MV-4-11 (cell line): ENCODE measurements around the gene VEZF1.

Experiments used
- DNase-seq: peaks from one replicate; lab custom pipeline; 2025; lab: John Stamatoyannopoulos, UW

The VEZF1 gene

DNA sequence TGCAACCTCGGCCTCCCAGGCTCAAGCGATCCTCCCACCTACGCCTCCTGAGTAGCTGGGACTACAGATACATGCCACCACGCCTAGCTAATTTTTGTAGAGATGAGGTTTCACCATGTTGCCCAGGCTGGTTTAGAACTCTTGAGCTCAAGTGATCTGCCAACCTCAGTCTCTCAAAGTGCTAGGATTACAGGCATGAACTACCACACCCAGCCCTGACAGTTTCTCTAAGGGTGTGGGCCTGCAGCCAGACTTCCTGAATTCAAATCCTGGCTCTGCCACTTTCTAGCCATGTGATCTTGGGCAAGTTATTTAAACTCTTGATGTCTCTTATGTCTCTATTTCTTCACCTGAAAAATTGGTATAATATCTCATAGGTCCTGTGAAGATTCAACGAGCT, 38.4 kb downstream of the VEZF1 start:
- peak; percentile 48 for DNase-seq

DNA sequence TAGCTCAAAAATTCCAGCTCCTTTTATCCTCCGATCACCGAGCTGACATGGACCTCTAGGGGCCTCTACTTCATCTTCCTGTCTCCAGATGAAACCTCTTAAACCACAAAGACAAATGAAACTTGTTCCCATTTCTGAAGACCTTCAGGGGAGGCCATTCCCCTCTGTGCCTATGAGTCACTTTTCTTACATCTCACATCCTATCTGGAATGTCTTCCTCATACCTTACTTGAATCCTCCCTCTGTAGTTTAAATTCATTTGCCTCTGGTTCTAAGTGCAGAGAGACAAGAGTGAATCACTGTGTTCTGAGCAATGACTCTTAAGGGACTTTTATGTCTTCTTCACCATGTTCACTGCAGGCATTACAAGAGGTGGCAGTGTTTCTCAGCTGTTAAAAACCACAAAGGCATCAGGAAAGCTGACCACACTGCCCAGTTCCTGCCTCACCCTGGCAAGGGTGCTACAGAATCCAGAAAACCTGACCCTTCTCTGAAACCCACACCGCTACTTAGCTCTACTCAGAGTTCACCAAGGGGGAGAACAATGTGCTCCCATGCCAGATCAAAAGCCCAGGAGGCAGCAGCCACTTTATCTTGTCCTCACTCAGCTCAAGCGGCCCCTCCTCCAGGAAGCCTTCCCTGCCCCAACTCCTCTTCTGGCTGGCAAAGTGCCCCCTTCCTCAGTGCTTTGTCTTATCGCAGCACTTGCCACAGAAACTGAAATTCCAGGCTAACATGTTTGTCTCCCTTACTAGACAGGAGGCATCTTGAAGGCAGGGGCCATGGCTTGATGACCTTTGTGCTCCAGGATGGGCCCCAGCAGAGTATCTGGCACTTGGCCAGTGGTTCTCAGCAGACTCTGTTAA, 39.3 kb downstream of the VEZF1 start:
- peak; percentile 74 for DNase-seq

DNA sequence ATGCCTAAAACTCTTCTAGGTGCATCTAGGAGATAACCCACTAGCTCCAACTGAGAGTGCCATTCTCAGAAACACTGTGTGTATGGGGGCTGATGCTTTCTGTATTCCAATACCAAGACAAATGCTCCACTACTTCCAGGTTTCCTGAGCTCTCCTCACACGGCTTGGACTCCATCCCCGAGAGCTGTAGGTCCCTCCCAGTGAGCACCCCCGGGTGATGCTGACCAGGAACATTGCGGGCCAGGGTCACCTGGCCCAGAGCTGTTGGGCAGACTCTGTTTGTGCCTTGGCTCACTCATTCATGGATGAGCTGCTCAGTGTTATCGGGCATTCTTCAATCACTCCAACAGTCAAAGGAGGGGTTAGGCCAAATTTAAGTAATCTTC, 39.9 kb downstream of the VEZF1 start:
- DNase-seq, result no peak

DNA sequence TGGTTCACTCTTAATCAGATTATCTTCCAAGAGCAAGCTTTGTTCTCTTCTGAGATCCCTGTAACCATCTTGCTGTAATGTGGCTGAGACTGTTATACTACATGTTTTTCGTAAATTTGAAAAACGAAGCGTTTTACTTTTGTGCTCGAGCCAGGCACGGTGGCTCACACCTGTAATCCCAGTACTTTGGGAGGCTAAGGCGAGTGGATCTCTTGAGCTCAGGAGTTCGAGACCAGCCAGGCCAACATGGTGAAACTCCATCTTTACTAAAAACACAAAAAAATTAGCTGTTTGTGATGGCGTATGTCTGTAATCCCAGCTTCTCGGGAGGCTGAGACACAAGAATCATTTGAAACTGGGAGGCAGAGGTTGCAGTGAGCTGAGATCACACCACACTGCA, 40.7 kb downstream of the VEZF1 start:
- DNase-seq, result no peak

DNA sequence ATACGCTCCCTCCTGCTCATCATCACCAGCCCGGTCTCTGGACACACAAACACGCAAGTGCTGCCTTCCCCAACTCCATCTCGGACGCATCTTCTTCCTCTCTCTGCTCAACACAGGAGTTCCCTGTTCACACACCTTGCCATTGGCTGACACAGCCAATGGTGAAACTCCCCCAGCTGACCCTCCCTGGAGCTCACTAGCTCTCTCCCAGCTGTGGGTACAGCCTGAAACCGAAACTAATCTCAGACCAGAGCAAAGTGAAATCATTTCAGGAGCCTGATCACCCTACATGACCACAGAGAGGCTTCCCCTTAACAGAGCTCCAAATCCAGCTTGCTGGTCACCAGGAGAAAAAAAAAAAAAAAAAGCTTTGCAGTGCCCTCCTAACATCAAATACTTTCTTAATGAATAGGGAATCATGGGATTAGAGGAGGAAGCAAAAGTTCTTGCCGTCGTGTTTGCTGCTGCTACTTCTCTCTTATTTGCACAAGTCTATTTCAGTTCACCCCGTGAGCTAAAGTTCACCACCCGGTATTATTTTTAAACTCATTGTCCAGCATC, 41.2 kb downstream of the VEZF1 start:
- DNase-seq, result peak; percentile 89

DNA sequence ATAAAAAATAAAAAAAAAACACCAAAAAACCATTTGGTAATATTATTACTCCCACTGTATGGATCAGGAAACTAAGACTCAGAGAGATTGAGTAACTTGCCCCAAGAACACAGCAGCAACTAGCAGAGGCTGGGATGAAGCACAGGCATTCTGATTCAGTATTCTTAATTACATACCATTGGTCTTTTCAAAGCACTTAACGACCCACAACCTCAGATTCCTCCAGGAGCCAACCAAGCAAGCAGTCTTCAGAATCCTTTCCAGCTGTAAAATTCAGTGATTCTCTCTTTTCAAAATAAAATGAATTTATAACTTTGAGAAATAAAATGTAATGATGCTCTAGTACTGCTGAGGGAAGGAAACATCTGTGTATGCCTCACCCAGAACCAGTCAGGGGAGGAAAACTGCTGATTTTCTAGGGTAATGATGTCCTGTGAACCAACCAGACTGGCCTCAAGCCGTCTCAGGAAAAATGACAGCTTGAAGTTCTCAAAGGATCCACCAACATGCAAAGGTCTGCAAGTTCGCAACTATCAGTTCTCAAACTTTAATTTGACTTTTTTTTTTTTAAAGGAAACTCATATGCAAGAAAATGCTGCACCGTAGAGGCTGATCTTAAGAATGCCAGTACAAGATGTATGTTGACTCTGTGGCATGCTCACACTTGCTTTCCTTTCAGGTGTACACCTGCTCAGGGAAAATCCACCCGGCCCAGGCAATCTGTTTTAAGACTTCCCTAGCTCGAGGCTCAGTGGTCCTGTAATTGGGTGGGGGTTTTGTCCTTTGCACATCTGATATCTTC, 41.9 kb downstream of the VEZF1 start:
- no peak for DNase-seq

DNA sequence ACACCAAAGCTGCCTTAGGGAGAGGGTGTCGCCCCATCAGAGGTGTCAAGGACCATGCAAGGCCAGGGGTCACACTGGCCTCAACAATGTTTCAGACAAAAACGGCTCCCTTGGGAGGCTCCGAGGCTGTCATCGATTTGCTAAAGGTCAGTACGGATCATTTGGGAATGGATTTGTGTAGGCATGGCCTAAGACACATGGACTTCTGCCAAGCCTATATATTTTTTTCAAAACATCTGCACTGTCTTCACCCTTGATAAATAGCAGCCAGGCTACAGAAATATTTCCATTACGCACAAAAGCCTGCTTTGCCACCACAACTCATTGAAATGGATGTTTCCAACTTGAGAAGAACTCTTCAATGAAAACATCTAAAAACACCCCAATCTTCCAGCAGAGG, 43.1 kb downstream of the VEZF1 start:
- no peak for DNase-seq

DNA sequence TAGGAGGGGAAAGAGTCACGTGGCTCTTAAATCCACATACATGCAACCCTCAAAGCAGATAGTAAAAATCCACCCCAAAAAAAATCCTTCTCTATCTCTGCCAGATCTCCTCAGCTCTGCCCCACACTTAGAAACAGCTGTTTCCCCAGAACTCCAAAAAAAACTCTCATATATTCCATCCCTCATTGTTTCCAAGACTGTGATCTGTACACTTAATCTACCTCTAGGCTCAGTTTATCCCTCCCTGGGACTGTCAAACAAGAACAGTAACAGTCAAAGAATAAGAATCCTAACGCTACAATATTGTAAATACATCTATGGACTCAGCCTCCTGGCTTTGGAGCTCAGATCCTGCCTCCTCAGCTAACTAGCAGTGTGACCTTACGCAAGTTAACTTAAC, 44.4 kb downstream of the VEZF1 start:
- DNase-seq, result no peak

DNA sequence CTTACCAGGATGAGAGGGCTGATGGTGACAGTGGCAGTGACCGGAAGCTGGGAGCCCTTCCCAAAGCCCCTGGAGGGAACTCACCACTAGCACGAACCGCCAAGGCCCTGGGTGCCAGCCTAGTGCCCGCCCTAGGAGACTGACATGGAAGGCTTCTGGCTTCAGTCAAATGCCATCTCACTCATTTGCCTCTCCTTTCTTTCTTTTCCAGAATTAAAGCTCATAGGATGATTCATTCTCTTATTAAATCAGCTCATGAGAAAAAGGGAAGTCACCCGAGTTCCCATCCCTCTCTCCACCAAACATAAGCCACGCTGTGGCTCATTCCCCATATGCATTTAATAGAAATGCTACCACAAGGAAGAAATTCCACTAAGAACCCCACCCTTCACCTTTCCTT, 44.9 kb downstream of the VEZF1 start:
- DNase-seq, result peak; percentile 71

DNA sequence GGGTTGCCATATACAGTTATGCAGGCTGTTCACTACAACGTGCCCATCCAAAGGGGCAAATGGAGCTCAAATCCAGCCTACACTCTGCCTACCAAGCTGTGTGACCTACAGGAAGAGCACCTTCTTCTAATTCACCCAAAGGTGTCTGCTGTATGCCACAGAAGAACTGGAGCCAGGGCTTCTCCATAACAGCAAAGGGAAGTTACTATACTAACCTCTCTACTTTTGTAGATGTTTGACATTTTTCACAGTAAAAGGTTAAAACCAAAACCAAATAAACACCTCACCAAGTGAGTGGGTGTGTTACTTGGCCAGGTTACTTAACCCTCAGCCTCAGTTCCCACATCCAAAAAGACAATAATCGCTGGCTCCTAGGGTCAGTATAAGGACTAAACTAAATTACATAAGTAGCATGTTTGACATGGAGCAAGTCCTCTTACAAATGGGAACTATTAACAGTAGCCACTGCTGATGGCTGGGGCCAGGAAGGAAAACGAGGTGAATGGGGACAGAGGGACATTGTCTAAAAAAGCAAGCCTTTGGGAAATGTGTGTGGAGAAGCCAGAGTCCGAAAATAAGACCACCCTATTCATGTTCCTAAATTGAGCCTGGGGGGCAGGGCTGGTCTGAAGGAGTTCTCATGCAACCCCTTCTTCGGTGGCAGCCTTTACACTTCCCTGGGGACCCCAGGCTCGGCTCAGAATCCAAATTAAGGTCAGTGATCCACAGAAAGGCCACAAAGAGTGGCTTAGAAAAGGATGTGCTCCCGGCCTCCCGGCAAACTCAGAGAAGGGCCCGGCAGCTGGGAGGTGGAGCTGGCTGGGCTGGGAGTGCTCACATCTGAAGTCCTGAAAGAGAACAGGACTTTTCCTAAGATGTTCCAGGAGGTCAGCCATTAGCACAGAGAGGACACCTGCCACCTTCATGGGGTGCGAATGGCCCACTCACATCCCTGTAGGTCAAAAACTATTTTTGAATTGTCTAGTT, 46.4 kb downstream of the VEZF1 start:
- DNase-seq, result no peak

DNA sequence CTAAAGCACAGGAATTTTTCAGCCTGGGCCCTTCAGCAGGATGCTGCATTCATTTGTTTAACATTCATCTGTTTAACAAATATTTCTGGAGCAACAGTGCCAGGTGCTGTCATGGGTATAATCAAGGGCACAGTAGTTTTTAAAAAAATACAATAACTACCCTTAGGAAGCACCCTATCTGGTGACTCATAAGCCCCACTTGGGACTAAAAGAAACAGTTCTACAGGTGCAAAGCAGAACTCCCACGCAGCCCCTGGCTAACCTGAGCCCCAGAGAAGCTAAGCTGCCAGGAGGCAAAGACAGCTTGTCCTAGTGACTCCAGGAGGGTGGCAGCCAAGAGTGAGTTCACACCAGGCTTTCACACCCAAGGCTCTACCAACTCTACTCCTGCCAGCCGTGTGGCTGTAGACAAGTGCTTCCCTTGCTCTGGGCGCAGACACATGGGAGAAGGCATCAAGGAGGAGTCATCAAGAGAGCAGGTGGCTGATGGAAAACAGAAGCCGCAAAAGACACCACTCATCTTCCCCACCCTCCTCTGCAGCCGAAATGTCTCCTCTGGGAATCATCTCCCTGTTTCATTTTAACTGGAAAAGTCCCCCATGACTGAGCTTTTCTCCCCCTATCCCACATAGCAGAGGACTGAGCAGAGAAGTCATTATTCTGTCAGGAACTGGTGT, 47.3 kb downstream of the VEZF1 start:
- DNase-seq, result no peak

DNA sequence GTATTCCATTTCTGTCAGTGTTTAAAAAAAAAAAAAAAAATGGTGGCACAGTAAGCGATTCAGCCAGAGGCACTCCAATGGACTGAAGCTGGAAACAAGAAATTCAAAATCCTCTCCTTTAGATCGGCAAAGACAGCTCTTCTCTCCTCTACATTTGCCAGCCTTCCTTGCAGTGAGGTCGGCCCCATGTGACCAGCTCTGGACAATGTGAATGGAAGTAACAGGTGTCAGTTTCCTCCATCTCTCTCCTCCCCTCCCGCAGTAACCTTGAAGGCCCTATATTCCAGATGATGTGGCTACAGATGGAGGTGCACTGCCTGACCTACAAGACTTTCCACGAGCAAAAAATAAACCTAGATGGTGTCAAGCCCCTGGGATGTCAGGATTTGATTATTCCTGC, 47.8 kb downstream of the VEZF1 start:
- DNase-seq, result no peak

DNA sequence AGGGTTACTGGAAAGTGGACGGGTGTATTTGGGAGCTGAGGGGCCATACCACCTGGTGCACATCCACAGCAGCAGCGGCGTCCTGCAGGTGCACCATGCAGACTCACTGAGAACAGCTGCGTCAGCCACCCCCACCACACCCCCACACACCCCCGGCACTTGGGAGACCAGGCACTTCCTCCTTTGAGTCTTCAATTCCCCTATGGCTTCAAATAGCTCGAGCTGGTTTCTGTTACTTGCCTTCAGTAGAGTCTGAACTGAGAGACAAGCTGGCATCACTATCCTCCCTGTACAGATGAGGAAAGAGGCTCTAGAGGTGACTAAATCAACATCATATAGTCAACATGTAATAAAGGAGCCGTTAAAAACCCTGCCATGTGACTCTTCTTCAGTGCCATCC, 48.3 kb downstream of the VEZF1 start:
- DNase-seq, result peak; percentile 93

DNA sequence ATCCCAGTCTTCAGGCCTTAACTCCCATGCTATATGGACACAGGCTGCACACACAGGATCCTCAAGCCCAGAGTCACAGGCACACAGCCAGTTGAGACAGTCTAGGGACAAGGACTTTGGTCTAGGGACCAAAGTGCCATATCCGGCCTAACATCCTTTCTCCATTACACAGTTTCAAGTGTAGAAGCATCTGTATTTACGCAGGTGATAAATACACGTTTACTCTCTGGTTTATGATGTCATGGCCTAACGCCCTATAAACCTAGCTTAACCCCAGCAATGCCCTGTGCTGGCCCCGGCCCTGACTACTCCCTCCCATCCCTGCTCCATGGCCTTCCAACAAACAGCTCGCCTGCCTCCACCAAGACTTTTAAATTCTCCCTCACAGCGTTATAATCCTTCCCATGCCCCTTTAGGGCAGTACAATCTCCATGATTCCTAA, 50.0 kb downstream of the VEZF1 start:
- no peak for DNase-seq

DNA sequence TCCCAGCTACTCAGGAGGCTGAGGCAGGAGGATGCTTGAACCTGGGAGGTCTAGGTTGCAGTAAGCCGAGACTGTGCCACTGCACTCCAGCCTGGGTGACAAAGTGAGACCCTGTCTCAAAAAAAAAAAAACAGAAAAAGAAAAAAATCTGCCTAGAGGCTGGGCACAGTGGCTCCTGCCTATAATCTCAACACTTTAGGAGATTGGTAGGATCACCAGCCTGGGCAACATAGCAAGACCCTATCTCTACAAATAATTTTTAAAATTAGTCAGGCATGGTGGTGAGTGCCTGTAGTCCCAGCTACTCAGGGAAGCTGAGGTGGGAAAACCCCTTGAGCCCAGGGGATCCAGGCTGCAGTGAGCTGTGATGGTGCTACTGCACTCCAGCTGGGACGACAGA, 50.6 kb downstream of the VEZF1 start:
- DNase-seq, result no peak

DNA sequence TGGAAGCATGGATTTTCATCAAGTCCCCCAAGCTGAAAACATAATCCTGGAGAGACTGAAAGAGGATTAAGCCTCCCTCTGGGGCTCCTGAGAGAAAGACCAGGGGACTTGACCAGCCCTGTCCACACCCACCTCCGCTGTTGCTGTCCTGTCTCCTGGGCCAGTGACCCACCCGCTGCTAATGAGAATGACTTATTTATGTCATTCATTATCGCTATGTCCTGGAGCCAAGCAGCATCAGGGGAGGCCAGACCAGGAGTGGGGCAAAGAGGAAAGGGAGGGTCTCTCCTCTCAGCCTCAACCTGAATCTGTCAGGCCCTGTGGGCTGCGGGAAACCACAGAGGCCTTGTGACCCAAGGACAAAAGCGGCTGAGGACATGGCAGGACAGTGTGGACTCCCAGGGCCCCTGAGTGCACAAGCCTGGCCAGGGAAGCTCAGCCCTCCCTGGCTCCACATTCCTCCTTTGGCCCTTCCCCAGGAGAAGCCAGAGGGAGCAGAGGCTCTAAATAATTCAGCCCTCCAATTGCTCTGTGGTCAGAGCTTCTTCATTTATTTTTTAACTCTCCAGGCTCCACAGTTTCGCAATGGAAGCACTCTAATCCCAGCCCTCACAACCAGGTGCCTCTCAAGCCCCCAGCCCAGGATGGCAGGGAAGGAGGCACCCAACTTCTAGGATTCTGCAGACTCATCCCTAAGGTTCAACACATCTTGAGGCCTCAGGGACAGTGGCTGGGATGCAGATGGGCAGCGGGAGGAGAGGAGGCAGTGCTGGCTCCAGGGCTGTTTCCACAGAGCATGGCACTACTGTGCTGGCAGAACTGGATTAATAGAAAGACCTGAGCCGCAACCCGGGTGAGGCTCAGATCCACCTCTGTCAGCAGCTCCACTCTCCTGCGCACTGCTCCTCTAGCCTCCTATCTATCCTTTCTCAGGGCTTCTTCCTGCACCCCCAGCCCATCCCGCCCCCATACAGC, 51.9 kb downstream of the VEZF1 start:
- peak; percentile 37 for DNase-seq

DNA sequence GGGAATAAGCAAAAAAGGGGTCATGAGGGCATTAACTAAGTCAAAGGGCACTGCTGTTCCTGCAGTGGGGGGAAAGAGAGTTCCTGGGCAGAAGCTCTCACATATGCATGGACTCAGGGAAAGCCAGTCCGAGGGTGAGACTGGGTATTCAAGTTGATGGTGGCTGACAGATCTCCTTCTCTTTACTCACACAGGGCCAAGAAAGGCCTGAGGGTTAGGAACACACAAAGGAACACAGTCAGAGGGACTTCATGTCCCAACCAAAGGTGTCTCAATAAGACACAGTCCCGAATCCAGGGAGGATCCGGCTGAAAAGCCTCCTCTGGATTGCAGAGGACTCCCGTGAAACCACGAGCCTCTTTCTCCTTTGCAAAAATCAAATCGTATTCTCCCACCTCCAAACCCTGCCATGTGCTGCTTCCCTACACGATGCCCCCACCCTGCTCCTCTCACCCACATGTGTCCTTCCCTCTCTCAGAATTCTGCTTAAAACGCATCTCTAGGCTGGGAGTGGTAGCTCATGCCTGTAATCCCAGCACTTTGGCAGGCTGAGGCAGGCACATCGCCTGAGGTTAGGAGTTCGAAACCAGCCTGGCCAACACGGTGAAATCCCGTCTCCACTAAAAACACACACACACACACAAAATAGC, 56.4 kb downstream of the VEZF1 start:
- no peak for DNase-seq

DNA sequence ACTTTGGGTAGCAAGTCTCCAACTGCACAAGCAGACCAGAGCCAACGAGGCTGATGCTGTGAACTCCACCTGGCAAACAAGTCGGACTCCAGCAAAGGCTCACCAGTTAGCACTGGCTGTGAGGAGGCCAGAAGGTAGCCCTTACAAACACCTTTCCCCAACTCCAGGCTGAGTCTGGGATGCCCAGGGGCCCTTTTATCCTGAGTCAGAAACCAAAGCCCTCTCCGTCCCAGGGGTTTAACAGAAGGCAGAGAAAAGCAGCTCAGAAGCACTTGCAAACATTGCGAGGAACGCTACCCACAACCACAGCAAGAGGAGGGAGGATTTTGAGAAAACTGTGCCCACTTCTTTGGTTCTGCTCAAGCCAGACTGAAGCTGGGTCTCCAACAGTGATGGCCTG, 57.8 kb downstream of the VEZF1 start:
- no peak for DNase-seq

DNA sequence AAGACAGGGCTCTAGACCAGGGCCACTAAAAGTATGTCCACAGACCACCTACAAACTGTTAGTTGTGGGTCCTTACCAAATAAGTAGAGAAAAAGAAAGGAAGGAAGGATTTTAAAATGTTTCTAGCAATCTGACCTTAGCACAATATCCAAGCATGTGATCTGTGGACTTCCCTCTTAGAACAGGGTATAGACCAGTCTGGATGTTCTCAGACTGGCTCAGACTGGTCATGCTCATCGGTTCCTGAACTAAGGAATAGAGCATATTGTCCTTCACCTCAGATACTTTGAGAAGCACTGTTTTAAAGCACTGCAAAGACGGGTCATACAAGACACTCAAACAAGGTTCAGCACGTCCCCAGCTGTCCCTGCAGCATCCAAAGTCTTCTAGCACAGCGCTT, 58.7 kb downstream of the VEZF1 start:
- no peak for DNase-seq
